ENCODE data around the gene OIP5.
"Not testable (repeated sequence)": the region's sequence is repeated elsewhere in the genome, so short reads cannot be mapped to it uniquely, and the experiment has no call there.

GRCh38 chr15:41260924-41261323 is 71.5 kb downstream of the OIP5 start:
- TF ChIP-seq CHD7 (IDR thresholded peaks at IDR 0.05; ENCODE audit: low read depth, low read length); MAX (CRISPR knock-in tag; IDR thresholded peaks at IDR 0.05); CBX3 (IDR thresholded peaks at IDR 0.05; ENCODE audit: borderline replicate concordance in 1 of 2, low read length in 2 of 2); BRCA1 (IDR thresholded peaks at IDR 0.05); BRCA1 (CRISPR knock-in tag; IDR thresholded peaks at IDR 0.05); POLR2A (conservative IDR thresholded peaks at IDR 0.05); ZNF324 (CRISPR knock-in tag; IDR thresholded peaks at IDR 0.05); EP300 (IDR thresholded peaks at IDR 0.05; ENCODE audit: low read length): not testable (repeated sequence)

Measured in K562 (cell line).